ENCODE results near the gene PRF1.
"Not testable (repeated sequence)": the region's sequence is repeated elsewhere in the genome, so short reads cannot be mapped to it uniquely, and the experiment has no call there.

The PRF1 gene

DNA sequence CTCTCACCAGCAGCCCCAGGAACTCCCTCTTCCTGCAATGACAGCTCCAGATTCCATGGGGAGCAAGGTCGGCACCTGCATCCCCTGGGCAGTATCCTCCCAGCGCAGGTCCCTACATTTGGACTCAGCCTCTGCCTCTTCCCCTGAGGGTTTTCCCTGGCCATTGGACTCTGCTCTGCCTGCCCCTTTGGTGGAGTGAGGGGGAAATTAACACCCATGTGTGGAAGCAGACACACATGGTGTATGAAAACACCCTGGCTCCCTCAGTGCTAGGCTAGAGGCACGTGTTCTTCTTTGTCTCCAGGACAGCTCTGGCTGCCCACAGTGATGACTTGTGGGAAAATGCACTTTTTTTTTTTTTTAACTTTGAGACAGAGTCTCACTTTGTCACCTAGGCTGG, 8.4 kb downstream of the PRF1 start:
- DNase-seq (ENCODE audit: low read depth in 1 of 2, low spot score in 1 of 2), result no peak

DNA sequence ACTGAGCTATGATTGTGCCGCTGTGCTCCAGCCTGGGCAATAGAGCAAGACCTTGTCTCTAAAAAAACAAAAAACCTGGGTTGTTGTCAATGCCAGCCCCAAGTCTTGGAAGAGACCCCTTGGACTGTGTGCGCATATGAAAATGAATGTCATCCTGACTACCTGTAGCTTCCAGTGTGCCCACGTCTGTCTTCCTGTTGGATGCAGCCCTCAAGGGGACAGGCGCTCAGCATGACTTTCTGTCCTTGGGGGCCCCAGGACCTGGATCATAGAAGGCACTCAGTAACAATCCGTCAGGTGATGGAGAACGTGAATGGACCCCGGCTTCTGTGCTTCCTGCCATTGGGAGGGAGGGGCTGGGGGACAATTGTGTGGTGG, 9.0 kb downstream of the PRF1 start:
- no peak for DNase-seq (ENCODE audit: low read depth in 1 of 2, low spot score in 1 of 2)

DNA sequence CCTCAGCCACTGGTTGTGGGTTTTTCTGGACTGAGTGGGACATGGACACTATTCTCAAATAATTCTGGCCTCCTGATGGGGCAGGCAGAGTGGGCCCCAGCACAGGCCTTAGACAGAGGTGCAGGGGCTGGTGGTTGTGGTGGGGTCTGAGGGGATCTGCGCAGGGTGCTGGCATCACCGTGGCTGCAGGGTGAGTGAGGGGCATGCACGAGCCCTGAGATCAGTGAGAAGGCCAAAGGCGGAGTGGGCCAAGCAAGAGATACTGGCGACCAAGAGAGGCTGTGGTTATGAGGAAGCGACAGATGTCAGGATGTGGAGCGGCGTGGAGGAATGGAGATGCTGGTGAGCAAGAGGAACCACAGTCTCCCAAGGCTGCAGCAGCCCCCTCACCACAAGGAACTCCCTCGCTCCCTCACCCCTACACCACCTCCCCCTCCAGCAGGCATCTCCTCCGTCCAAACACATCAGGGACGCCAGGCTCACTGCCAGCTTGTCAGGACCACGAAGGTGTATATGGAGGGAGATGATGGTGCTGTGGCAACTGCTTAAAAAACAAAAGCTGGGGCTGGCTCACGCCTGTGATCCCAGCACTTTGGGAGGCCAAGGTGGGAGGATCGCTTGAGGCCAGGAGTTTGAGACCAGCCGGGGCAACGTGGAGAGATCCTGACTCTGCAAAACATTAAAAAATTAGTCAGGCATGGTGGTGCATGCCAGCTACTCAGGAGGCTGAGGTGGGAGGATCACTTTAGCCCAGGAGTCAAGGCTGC, 9.6 kb downstream of the PRF1 start:
- no peak for DNase-seq (ENCODE audit: low read depth in 1 of 2, low spot score in 1 of 2)

DNA sequence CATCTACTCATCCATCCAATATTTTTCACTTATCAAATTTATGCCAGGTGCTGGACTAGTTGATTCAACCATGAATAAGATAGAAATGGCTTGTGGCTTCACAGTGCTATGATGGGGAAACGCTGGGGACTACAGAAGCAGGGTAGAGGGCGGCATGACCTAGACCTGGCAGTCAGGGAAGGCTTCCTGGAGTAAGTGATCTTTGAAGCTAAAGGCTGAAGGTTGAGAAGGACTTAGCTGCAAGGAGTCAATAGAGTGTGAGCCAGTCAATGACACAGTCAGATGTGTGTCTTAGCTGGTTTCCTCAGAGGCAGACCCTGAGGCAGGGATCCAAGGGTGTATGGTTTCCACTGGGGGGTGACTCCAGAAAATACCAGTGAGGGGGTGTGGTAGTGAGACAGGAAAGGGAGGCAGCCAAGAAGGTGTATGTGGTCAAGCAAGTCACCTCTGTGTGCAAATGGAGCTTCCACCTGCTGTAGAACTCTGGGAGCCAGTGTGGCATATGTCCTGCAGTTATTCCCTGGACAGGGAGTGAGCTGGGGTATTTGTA, 10.3 kb downstream of the PRF1 start:
- no peak for DNase-seq (ENCODE audit: low read depth in 1 of 2, low spot score in 1 of 2)

DNA sequence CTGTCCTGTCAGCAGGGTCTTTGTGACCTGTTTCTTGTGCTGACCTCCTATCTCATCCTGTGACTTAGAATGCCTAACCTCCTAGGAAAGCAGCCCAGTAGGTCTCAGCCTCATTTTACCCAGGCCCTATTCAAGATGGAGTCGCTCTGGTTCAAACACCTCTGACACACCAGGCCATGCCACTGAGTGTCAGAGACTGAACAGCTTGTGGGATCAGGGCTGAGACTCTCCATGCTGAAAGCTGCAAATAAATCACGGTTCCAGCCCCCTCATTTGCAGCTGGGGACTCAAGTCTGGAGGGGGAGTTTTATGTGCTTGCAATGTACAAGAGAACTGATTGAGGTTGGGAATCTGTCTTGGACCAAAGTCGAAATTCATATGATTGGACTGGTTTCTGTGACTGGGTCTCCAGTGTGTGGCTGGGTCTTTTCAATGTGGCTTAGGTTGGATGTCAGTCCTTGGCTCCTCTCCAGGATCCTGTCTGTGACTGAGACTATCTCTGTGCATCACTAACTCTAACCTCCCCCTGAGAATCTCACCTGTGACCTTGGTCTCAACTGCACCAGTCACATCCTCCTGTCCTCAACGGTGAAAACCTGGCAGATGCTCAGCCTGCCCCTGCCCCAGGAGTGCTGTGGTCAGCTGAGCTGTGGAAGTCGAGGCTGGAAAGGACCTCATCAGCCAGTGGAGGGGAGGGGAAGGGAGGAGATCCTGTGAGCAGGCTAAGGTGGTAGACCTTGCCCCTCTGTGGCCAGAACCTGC, 11.7 kb downstream of the PRF1 start:
- DNase-seq (ENCODE audit: low read depth in 1 of 2, low spot score in 1 of 2), result no peak

DNA sequence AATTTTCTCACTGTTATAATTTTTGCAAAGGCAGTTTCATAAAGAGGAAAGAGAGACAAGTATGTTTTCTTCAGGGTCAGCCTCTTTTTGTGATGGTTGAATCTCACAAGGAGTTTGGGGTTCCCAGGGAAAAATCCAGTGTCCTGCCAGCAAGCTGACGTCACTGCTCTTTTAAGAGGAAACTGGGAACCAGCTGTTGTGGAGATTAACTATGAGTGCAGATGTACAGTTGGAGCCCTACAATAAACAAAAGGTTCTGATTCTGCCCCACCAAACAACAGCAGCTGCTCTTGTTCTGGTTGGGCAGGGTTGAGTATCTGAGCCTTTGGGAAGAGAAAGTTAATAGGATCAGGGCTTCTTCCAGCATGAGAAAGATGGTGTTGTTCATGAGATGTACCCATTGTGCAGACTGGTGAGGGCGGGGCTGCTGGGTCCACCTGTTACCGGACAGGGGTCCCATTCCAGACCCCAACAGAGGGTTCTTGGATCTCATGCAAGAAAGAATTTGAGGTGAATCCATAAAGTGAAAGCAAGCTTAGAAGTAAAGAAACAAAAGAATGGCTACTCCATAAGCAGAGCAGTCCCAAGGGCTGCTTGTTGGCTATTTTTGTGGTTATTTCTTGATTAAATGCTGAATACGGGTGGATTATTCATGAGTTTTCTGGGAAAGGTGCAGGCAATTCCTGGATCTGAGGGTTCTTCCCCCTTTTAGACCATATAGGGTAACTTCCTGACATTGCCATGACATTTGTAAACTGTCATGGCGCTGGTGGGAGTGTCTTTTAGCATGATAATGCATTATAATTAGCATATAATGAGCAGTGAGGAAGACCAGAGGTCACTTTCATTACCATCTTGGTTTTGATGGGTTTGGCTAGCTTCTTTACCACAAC, 12.5 kb downstream of the PRF1 start:
- no peak for DNase-seq (ENCODE audit: low read depth in 1 of 2, low spot score in 1 of 2)

DNA sequence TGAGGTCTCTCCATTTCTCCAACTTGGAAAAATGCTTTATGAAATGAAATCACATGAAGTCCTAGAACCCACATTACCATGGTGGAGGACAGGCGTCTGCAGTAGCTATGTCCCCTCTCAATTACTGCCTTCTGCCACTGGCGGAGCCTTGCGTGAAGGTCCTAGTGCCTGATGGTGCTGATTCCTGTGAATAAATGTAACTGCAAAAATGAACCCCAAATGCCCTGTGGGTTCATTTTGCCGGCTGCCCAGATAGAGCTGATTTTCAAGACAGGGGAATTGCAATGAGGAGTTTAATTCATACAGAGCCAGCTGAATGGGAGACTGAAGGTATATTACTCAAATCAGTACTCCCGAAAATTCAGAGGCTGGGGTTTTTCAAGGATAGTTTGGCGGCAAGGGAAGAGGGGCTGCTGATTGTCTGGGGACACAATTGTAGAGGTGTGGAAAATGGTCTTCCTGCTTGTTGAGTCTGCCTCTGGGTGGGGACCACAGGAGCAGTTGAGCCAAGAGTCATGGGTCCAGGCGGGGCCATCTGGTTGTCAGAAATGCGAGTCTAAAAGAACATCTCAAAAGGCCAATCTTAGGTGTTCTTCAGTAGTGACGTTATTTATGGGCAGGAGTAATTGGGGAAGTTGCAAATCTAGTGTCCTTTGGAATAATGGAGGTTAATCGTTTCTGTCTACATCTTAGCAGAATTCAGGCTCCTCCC, 13.5 kb downstream of the PRF1 start:
- no peak for DNase-seq (ENCODE audit: low read depth in 1 of 2, low spot score in 1 of 2)

DNA sequence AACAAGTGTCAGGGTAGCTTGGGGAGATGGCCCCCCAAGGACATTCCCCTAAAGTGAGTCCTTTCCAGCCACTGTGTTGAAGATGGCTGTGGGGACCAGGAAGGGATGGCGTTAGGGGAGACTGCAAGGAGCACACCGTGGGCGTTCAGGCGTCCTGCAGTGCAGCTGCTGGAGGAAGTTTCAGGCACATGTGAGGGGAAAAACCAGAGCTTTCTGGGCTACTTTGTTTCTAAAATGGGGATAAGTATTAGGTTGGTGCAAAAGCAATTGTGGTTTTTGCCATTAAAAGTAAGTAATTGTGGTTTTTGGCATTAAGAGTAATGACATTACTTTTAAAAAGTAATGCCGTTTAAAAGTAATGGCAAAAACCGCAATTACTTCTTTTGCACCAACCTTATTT, 14.3 kb downstream of the PRF1 start:
- DNase-seq (ENCODE audit: low read depth in 1 of 2, low spot score in 1 of 2), result no peak

DNA sequence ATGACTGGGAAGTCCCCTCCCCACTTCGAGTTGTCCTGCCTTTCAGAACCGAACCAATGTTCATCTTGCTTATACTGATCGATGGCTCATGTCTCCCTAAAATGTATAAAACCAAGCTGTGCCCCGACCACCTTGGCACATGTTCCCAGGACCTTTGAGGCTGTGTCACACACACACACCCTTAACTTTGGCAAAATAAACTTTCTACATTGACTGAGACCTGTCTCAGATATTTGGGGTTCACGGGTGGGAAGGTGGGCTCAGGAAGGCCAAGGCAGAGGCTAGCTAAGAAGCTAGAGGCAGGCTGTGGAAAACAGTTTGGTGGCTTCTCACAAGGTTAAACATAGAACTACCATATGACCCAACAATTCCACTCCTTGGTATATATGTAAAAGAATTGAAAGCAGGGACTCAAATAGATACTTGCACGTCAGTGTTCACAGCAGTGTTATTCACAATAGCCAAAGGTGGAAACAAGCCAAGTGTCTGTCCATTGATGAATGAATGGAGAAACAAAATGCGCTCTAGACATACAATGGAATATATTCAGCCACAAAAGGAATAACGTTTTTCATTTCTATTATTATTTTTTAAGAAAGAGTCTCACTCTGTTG, 15.4 kb downstream of the PRF1 start:
- DNase-seq (ENCODE audit: low read depth in 1 of 2, low spot score in 1 of 2), result no peak

DNA sequence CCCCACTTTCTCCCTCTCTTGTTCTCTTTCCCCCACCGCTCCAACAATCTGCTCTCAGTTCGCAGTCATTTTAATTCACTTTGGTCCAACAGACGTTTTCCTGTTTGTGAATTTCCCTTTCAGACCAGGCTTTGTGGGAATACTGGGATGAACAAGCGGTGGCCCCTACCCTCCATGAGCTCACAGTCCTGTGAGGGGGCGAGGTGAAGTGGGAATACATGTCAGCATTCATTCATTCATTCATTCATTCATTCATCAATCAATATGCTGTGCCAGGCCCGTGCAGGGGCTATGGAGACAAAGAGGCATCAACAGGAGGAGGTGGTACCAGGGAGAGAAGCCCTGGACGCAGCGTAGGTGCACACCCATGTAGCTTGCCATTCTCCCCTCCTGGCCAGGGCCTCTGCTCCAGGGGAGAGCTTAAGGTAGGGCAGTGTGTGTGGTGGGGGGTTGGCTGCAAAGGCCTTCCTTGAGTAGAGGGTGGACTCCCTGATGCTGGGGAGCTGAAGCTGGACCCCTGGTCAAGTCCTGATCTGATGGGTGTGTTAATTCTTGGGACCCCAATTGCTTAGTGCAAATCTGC, 16.1 kb downstream of the PRF1 start:
- no peak for DNase-seq (ENCODE audit: low read depth in 1 of 2, low spot score in 1 of 2)

DNA sequence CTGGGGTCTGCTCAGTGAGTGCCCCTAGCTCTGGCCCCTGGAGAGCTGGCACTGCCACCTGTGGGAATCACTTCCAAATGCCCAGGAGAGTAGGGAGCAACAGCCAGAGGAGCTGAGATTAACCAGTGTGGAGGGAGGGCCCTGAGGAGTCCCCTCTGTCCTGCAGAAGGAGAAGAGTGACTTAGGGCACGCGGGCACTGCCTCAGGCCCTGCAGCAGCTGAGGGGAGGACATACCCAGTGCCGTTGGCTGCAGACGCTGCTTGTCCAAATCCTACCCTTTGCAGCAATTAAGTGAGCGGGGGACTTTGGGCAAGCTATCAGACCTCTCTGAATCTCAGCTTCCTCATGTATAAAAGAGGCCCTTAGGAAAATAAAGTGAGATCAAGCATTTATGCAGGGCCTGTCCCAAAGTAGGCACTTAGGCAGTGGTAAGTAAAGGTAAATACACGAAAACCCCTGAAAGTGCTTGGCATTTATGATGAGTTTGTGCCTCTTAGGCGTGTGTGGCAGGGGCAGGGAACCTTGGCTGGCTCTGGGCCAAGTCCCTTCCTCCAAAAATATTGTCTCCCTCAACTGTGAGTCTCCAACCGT, 16.9 kb downstream of the PRF1 start:
- no peak for DNase-seq (ENCODE audit: low read depth in 1 of 2, low spot score in 1 of 2)

DNA sequence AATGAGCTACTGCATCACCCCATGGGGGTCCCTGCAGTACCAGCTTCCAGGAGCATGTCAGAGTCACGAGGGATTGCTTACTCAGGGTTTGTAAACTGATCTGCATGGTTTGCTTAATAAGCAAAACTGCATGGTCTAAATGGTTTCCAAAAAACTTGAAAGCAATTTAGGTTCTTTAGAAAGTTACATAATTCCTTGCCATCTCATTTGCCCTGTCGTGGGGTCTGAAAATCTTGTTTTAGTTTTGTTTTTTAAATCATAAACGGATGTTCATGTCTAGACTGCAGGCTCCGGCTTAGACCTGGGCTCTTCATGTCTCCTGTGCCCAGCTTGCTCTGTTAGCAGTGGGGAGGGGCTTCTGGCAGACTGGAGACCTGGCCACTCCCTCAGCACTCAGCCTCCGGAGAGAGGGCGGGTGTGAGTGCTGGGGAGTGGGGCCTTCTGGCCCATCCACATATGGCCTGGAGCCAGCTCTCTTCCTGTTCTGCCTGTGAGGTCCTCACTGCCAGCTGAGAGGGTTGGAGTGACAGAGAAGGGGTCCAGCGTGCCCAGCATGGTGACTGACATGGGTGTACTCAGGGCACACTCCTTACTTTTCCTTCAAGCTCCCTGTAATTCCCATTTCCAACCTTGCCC, 17.5 kb downstream of the PRF1 start:
- DNase-seq (ENCODE audit: low read depth in 1 of 2, low spot score in 1 of 2), result no peak

DNA sequence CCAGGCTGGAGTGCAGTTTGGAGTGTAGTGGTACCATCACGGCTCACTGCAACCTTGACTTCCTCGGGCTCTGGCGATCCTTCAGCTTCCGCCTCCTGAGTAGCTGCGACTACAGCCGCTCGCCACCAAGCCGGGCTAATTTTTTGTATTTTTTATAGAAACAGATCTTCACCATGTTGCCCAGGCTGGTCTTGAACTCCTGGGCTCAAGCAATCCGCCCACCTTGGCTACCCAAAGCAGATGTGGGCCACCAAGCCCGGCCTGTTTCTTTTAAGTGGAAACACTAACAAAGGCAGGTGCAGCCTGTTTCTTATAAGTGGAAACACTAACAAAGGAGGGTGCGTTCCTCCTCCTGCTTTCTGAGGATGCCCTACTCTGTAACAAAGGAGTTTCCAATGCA, 18.2 kb downstream of the PRF1 start:
- DNase-seq (ENCODE audit: low read depth in 1 of 2, low spot score in 1 of 2), result no peak

DNA sequence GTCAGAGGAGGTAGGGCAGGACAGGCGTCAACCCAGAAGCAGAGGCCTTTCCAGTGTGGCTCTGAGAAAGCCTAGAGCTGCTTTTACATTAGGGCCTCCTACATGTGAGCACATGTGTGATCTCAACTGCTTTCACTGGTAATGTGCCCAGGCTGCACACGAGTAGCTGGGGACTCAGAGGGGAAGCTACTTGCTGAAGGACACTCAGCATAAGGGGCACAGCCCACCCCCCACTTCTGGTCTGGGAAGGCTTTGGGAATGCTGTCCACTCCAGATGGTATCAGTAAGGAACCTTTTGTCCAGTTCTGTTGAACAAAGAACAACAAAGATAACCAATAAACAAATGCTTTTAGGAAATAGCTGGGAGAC, 18.9 kb downstream of the PRF1 start:
- DNase-seq (ENCODE audit: low read depth in 1 of 2, low spot score in 1 of 2), result no peak

DNA sequence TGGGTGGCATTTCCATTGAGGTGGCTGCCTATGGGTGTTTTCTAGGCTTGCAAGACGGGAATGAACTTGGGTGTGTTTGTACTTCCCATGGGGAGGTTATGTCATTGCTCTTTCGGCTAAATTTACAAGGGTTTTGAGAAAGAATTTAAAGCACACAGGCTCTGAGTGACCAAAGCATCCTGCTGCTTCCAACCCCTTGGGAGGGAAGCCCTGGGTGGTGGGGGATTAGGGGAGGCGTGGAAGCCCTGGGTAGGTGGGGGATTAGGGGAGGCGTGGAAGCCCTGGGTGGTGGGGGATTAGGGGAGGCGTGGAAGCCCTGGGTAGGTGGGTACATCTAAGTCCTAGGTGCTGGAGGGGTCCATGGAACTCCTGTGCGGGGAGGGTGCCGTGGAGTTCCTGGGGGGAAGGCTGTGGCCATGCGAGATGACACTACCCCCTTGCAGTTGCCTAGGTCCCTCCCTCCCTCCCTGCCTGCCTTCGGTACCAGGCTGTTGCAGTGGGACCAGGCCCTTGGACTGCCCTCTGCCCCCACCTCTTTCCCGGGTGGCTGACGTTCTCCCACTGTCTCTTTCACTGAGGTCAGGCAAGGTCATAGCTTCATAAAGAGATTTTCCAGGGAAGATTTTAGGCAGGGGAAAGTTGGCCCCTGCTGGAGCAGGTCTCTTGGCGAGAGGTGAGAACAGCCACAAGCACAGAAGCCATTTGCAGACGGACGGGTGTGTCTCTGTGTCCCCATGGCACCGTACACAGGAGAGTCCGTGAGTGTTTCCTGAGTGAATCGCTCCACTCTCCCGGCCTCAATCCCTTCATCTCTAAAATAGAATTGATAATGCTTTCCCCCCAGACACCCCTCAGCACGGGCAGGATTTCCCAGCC, 19.5 kb downstream of the PRF1 start:
- no peak for DNase-seq (ENCODE audit: low read depth in 1 of 2, low spot score in 1 of 2)

DNA sequence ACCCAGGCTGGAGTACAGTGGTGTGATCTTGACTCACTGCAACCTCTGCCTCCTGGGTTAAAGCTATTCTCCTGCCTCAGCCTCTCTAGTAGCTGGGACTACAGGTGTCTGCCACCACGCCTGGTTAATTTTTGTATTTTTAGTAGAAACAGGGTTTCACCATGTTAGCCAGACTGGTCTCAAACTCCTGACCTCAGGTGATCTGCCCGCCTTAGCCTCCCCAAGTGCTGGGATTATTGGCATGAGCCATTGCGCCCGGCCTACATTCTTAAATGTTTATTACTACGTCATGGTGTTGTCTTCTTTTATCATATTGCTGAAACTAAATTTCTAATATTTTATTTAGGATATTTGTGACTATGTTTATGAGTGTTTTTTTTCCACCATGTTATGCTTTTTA, 21.4 kb downstream of the PRF1 start:
- not testable (repeated sequence) for DNase-seq (ENCODE audit: low read depth in 1 of 2, low spot score in 1 of 2)

DNA sequence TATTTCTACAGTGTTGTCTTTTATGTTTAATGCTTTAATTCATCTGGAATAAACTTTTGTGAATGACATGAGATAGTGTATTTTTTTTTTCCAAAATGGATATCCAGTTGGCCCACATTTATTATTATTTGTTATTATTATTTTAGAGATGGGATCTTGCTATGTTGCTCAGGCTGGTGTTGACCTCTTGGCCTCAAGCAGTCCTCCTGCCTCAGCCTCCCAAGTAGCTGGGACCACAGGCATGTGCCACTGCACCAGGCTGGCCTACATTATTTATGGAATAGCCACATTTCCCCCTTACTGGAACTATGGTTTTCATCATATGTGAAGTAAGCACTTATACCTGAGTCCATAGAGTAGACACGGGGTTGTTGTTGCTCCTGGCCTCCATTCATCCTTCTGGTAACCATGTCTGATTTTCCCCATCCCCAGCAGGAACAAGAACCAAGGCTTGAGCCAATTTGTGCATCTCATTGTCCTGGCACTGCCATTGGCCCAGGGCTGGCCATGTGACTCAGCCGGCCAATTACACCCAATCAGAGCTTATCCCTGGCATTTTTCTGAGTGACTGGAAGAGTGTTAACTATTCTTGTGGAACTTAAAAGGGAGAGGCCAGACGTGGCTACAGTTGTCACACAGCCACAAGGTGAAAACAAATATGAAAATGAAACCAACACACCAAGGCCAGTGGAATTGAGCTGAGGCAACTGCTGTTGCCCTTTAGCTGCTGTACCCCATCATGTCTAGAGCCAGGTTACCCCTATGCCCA, 23.1 kb downstream of the PRF1 start:
- no peak for DNase-seq (ENCODE audit: low read depth in 1 of 2, low spot score in 1 of 2)
